ENCODE results near the gene ZNF670. TPM values are rescaled to one million over a fixed set of nuclear protein-coding genes. Genes with fewer than 3 reads are reported as not detected.
"Not testable (repeated sequence)": the region's sequence is repeated elsewhere in the genome, so short reads cannot be mapped to it uniquely, and the experiment has no call there.

ZNF670 gene
- total RNA-seq (1 to 10 TPM; 2.9 to 3.3 TPM), polyA plus RNA-seq (1 to 10 TPM; 1.6 to 2.1 TPM)

DNA sequence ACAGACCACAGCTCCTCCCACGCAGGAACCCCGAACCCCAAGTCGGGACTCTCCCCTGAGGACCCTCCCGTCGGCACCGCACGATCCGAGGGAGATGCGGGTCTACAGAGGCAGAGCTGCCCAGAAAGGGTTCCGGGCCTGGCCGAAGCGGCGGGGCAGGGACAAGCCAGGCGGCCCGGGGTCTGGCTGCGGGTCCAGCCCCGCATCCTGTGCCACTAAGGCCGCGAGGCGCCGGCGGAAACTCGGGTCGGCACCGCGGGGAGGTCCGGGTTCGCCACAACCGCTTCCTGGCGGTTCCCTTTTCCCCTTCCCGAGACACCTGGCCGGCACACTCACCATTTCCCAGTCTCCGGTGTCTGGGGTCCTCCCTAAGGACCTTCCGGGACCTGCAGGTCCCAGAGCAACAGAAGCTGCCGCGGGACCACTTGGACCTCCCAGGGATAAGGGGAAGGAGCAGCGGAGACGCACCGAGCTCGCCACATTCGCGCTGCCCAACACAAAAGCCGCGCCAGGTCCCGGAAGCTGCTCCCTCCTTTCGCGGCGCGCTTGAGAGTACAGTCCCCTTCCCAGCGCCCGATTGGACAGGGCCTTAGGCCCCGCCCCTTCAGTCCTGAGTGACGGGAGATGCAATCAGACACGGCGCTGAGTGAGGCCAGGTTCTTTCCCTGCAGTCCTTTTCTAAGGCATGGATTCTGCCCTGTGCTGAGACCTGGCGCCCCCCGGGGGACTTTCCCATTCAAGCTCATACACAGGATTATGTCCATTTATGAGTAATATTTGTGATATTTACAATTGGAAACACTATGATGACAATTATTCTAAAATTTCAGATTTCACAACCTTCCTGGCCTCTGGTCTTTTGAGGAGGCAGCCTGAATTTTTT, at the start of gene ZNF670:
TSS of gene ZNF670 (minus strand) at position 554 of the 883 bp plus-strand sequence. CDS start at position 339, 215 bp downstream.
- Histone ChIP-seq H3K36me3 (ENCODE audit: insufficient read depth, low read length) (no peaks in the 10 kb centered on the region), H3K27ac (ENCODE audit: low read depth, low read length) (peak within 1 kb of the TSS; percentile 64), H3K9me3 (ENCODE audit: control insufficient read depth in 1 of 2, low read length in 2 of 2) (no peaks in the 10 kb centered on the region), H3K27me3 (ENCODE audit: insufficient read depth, low read length) (no peaks in the 10 kb centered on the region), H3K4me1 (ENCODE audit: insufficient read depth, low read length) (peaks cover 16% of the 10 kb centered on the region), H3K4me3 (ENCODE audit: low read length in 2 of 2) (peak within 1 kb of the TSS; percentile 67 to 73)
- DNase-seq, result peak; percentile 70 to 86 (median 72)
- peaks cover 0 to 8% (median 2%) of the 10 kb centered on the region in 8 donors for H3K9me3 Mint-ChIP-seq
- peak within 1 kb of the TSS; percentile 75 to 91 (median 87) for H3K27ac Mint-ChIP-seq
- peaks cover 2 to 11% of the 10 kb centered on the region in 2 donors for H3K36me3 Mint-ChIP-seq
- H3K4me1 Mint-ChIP-seq, result peaks cover 16 to 38% (median 23%) of the 10 kb centered on the region in 4 donors
- POLR2A ChIA-PET (ENCODE audit: partially characterized antibody), result interaction anchor here (0.9 to 2.9 kb wide), 4 partner anchors 26 to 146 kb away, joined by 3 to 18 read pairs (median 7); partner anchors contain the start of gene ZNF669
- peak within 1 kb of the TSS; percentile 89 to 94 (median 92) for H3K4me3 Mint-ChIP-seq
- peaks cover 3 to 4% of the 10 kb centered on the region in 2 donors for H3K27me3 Mint-ChIP-seq
- intact Hi-C loops (cut with micrococcal nuclease), result loop anchor here (1.0 to 10.0 kb wide), 5 partner anchors 26 to 254 kb away; partner anchors contain the start of gene ZNF669
- CTCF ChIA-PET (ENCODE audit: partially characterized antibody), result interaction anchor here (1.3 kb wide), 1 partner anchor 312 kb away, joined by 6 read pairs; no protein-coding TSS in a partner anchor

DNA sequence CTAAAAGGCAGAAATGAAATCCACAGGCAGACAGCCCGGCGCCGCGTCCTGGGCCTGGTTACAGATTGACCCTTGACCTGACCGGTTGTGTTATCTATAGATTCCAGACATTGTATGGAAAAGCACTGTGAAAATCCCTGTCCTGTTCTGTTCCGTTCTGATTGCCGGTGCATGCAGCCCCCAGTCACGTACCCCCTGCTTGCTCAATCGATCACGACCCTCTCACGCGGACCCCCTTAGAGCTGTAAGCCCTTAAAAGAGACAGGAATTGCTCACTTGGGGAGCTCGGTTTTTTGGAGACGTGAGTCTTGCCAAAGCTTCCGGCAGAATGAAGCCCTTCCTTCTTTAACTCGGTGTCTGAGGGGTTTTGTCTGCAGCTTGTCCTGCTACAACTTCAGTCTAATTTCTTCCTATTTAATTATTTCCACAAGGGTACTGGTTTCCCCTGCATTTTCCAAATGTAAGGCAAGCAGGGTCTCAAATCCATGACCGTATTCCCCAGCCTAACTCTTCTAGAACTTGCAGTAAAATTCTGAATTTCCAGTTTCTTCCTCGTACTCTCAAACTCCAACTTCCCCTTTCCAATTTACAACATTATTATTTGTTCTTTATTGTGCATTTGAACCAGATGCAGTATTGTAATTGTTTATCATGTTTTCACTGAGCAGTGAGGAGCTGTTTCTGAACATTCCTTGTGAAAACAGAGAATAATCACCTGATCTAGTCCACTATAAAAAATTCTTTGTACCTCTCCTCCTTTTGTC, 49.1 kb upstream of the ZNF670 start:
- H3K4me3 ChIP-seq (ENCODE audit: low read length in 2 of 2), result not testable (repeated sequence)
- POLR2A ChIA-PET (ENCODE audit: partially characterized antibody), result interaction anchor here (0.6 kb wide), 1 partner anchor 95 kb away, joined by 3 read pairs; no protein-coding TSS in a partner anchor

DNA sequence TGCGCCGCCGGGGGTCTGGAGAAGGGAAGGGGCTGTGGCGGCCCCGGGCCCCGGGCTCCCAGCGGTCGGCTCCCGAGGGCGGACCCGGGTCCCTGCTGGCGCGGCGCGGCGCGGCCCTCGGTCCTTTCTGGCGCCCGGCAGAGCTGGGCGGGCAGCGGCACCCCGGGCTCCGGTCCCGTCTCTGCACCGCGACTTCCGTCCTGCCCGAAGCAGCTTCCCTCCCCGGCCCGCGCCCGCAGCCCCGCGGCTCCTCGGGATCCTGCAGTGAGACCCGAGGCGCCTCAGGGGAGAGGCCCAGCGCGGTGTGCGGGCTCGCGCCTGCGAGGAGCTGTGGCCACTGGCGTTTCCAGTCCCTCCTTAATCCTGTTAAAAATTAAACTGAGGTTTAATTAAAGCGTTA, 48.0 kb upstream of the ZNF670 start:
- CTCF ChIA-PET (ENCODE audit: partially characterized antibody); DNase-seq; H3K36me3 ChIP-seq (ENCODE audit: insufficient read depth, low read length); H3K4me1 ChIP-seq (ENCODE audit: insufficient read depth, low read length); H3K27me3 Mint-ChIP-seq; H3K4me1 Mint-ChIP-seq; H3K27ac ChIP-seq (ENCODE audit: low read depth, low read length); H3K4me3 Mint-ChIP-seq; intact Hi-C loops (cut with micrococcal nuclease); H3K27me3 ChIP-seq (ENCODE audit: insufficient read depth, low read length); POLR2A ChIA-PET (ENCODE audit: partially characterized antibody); H3K4me3 ChIP-seq (ENCODE audit: low read length in 2 of 2); H3K27ac Mint-ChIP-seq; H3K9me3 ChIP-seq (ENCODE audit: control insufficient read depth in 1 of 2, low read length in 2 of 2): not testable (repeated sequence)
- peaks cover 0 to 34% (median 10%) of the 10 kb centered on the region in 8 donors for H3K9me3 Mint-ChIP-seq
- H3K36me3 Mint-ChIP-seq, result peaks cover 8 to 13% of the 10 kb centered on the region in 2 donors

More for the DNA sequence above, 49.1 kb upstream of the ZNF670 start:
- peak overlapping the region; percentile 87 to 96 (median 89) for H3K4me3 Mint-ChIP-seq
- H3K9me3 ChIP-seq (ENCODE audit: control insufficient read depth in 1 of 2, low read length in 2 of 2); CTCF ChIA-PET (ENCODE audit: partially characterized antibody); H3K4me1 ChIP-seq (ENCODE audit: insufficient read depth, low read length); H3K27me3 Mint-ChIP-seq; H3K27ac ChIP-seq (ENCODE audit: low read depth, low read length); H3K36me3 ChIP-seq (ENCODE audit: insufficient read depth, low read length); DNase-seq; H3K4me1 Mint-ChIP-seq; H3K27me3 ChIP-seq (ENCODE audit: insufficient read depth, low read length); intact Hi-C loops (cut with micrococcal nuclease): not testable (repeated sequence)
- H3K9me3 Mint-ChIP-seq, result peaks cover 0 to 37% (median 21%) of the 10 kb centered on the region in 8 donors
- H3K36me3 Mint-ChIP-seq, result peaks cover 18 to 22% of the 10 kb centered on the region in 2 donors
- H3K27ac Mint-ChIP-seq, result peak overlapping the region; percentile 3 to 94 (median 81)

DNA sequence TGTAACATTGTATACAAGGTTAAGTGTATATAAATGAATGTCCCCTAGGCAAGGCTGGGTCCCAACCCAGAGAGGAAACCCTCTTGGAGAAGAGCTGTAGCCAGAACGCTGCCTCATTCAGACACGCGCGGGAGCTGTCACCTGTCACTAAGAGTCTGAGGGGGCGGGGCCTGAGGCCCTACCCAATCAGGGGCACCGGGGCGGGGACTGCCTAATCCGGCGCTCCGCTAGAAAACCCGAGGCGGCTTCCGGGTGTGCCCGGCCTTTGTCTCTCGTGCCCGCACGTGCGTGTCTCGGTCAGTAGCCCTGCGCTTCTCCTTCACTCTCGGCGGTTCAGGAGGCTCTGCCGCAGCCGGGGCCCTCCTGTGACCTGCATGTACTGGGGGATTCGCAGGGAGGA, 47.6 kb upstream of the ZNF670 start:
- H3K4me1 Mint-ChIP-seq; H3K27ac ChIP-seq (ENCODE audit: low read depth, low read length); H3K27me3 Mint-ChIP-seq; H3K27me3 ChIP-seq (ENCODE audit: insufficient read depth, low read length); H3K27ac Mint-ChIP-seq; intact Hi-C loops (cut with micrococcal nuclease); H3K4me3 Mint-ChIP-seq; H3K9me3 ChIP-seq (ENCODE audit: control insufficient read depth in 1 of 2, low read length in 2 of 2); H3K4me3 ChIP-seq (ENCODE audit: low read length in 2 of 2); H3K36me3 ChIP-seq (ENCODE audit: insufficient read depth, low read length); POLR2A ChIA-PET (ENCODE audit: partially characterized antibody); CTCF ChIA-PET (ENCODE audit: partially characterized antibody); H3K4me1 ChIP-seq (ENCODE audit: insufficient read depth, low read length); DNase-seq: not testable (repeated sequence)
- peaks cover 0 to 34% (median 10%) of the 10 kb centered on the region in 8 donors for H3K9me3 Mint-ChIP-seq
- H3K36me3 Mint-ChIP-seq, result peaks cover 8 to 13% of the 10 kb centered on the region in 2 donors

DNA sequence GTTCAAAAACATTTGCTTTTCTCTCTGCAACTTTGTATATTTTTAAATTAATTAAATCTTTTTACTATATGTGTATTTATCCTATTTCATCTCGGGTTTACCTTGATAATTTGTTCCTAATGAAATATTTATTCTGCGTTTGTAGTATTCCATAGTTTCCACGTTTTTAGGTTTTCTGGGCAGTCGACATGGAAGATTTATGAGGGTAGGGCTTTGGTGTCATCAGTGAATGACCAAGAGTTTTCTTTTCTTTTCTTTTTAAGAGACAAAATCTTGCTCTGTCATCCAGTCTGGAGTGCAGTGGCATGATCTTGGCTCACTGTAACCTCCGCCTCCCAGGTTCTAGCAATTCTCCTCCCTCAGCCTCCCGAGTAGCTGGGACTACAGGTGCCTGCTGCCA, 42.8 kb upstream of the ZNF670 start:
- H3K4me1 ChIP-seq (ENCODE audit: insufficient read depth, low read length), result no peaks in the 10 kb centered on the region
- ChIA-PET POLR2A (ENCODE audit: partially characterized antibody) (no interaction called here), CTCF (ENCODE audit: partially characterized antibody) (no interaction called here)
- Mint-ChIP-seq H3K4me1 (no peaks in the 10 kb centered on the region), H3K27me3 (no peaks in the 10 kb centered on the region), H3K27ac (peak overlapping the region in 1 of 7 donors; percentile 15), H3K9me3 (peaks cover 0 to 21% (median 2%) of the 10 kb centered on the region in 8 donors), H3K4me3 (no peak overlapping the region), H3K36me3 (no peaks in the 10 kb centered on the region)
- no peaks in the 10 kb centered on the region for H3K9me3 ChIP-seq (ENCODE audit: control insufficient read depth in 1 of 2, low read length in 2 of 2)
- DNase-seq, result no peak
- intact Hi-C loops (cut with micrococcal nuclease), result no loop called here
- H3K36me3 ChIP-seq (ENCODE audit: insufficient read depth, low read length), result no peaks in the 10 kb centered on the region
- no peaks in the 10 kb centered on the region for H3K27me3 ChIP-seq (ENCODE audit: insufficient read depth, low read length)
- no peak overlapping the region for H3K27ac ChIP-seq (ENCODE audit: low read depth, low read length)
- no peak overlapping the region for H3K4me3 ChIP-seq (ENCODE audit: low read length in 2 of 2)

DNA sequence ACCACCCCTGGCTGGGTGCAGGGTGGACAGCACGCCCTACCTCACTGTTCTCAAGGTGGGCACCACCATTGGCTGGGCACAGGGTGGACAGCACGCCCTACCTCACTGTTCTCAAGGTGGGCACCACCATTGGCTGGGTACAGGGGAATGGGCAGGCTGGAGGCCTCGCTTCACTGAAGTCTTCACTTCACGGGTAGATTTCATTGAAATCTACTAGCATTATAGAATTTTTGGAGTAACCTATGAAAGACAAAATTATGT, 41.7 kb upstream of the ZNF670 start:
- H3K9me3 Mint-ChIP-seq, result peaks cover 0 to 21% (median 2%) of the 10 kb centered on the region in 8 donors
- CTCF ChIA-PET (ENCODE audit: partially characterized antibody), result interaction anchor here (1.2 kb wide), 1 partner anchor 367 kb away, joined by 3 read pairs; no protein-coding TSS in a partner anchor
- H3K4me1 Mint-ChIP-seq; H3K9me3 ChIP-seq (ENCODE audit: control insufficient read depth in 1 of 2, low read length in 2 of 2); H3K4me3 Mint-ChIP-seq; H3K4me1 ChIP-seq (ENCODE audit: insufficient read depth, low read length); H3K27ac Mint-ChIP-seq; H3K4me3 ChIP-seq (ENCODE audit: low read length in 2 of 2); POLR2A ChIA-PET (ENCODE audit: partially characterized antibody); DNase-seq; H3K36me3 Mint-ChIP-seq; H3K27me3 ChIP-seq (ENCODE audit: insufficient read depth, low read length); H3K36me3 ChIP-seq (ENCODE audit: insufficient read depth, low read length); H3K27ac ChIP-seq (ENCODE audit: low read depth, low read length); intact Hi-C loops (cut with micrococcal nuclease); H3K27me3 Mint-ChIP-seq: not testable (repeated sequence)
